Activated CD4-positive, CD25-positive, alpha-beta regulatory T cell treated with anti-CD3 and anti-CD28 coated beads, Interleukin-2, amount 50 U/mL, for 24 hours (primary cell): Measurements from ENCODE around the gene LEPR.

Source experiments
- ATAC-seq, 2 donors: fragments of 150-1000 bp; cut with Tn5 transposase; one replicate each; pipeline ENCODE4 v1.10.0; 2021; ENCODE audit warnings: mild to moderate bottlenecking in 1 of 2, moderate library complexity in 1 of 2

Gene LEPR

DNA sequence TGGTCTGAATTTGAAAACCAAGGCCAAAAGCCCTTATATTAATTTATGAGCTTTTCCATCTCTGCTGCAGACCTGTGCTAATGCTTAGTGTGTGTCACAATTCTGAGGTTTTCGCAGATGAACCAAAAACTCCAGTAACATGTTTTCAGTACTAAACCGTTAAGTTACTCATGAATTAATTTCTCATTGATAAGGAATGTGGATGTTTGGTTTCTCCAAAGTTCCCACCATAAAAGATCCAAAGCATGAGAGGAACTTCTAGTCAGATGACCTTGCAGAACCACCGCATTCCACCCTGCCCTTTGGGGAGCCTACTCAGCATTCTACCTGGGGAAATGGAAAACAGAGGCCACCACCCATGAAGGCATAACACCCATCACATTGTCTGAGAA, 7.5 kb upstream of the LEPR start:
- no peak for ATAC-seq

DNA sequence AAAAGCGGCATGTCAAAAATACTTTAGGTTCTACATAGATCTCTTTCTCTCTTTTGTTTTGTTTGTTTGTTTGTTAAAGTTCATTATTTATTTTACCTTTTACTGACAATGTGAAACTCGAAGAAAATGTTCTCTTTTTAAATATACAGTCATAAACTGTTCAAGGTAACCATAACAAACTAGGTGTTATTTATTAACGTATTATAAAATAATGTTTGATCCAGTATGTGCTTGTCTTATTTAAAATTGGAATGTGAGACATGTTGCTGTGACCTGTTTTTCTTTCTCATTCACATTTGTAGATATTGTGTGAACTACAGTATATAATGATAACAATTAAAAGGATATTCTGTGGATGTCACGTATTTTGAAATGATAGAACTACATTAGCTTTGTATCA, 5.9 kb upstream of the LEPR start:
- no peak for ATAC-seq

DNA sequence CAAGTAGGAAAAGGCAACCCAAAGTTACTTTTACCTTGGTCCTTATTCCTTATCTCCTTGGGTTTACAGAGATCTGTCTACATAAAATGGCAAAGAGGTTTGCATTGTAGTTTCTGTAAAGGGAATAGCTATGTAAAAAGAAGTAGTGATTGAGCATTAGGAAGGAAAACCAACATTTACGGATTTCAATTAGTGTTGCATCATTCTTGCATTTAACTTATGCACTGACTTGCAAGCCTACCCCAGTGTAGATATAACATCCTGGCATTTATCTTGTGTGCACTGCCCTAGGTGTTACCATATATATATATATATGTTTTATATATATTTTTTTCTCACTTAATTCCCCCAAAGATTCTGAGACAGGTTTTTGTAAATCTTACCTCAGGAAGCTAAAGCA, 3.7 kb upstream of the LEPR start:
- ATAC-seq: no peak

DNA sequence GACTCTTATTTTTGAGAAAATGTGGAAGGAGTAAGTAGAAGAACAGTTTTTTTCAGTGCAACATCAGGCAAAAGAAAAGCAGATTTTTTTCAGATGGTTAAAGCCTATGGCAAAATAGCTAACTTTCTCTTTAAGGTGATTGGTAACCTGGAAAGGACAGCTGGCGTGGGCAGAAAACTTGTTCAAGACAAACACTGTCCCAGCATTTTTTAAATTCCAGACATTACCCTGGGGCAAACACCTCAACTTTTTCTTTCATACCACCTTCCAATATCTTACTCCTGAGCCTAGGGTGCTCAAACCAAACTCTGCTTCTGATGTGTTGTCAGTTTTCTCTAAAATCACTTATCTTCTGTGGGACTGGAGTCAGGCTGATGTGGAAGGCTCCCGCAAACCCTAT, 2.7 kb upstream of the LEPR start:
- ATAC-seq: no peak

DNA sequence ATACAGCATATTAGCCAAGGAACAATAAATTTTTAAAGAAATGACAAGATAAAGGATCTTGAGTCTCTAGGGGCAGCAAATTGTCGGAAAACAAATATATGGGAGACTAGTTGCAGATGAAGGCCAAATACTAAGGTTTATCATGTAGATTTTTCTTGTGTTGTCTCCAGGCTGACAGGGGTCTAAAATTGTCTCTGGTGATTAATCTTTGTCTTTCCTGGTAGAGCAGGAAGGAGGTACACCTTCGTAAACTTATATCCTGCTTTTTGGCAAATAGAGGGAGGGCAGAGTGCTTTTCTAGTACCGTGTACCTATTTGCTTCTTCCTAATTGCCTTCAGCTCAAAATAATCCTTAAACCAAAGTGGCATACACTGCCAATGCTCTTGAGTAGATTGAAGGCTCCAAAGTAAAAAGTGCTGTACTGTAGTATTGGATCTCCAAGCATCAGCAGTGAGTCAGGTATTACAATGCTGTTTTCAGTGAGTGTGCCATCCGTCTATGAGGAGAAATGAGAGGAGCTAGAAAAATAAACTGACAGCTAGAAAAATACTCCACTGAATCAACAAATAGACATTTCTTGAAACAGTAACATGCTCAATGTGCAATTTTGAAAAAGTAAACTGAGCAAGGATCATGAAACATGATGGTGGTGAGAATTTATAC, 1.8 kb upstream of the LEPR start:
- no peak for ATAC-seq

DNA sequence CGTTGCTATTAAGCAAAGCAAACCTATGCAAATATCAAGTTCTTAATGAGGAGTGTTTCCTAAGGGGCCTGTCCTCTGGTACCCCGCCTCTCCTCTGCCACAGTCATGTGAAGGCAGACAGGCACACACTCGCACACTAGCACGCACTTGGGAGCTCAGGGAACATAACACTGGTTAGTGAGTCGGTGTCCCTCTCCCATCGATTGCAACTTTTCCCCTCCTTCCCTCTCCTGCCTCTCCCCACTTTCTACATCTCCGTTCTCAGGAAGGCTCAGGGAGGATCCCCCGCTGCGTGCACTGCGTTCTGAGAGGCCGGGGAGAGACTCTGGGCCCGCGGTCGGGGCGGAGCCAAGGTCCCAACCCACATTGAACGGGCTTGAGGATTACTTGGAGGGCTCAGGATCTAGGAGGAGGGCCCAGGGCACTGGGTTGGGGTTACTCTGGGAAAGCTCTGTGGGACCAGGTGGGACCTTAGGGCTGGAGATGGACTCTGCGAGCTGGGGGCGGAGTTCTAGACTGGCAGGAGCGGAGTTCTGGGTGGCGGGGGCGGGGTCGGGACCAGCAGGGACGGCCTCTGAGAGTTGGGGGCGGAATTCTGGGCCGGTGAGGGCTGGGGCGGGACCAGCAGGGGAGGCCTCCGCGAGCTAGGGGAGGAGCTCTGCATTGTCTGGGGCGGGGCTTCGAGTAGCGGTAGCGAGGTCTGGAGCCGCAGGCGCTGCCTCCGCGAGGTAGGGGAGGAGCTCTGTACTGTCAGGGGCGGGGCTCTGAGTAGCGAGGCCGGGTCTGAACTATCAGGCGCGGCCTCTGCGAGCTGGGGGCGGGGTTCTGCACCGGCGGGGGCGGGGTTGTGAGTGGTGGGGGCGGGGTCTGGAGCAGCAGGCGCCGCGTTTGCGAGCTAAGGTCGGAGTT, 533 bp upstream of the LEPR start:
- peak; percentile 89 to 91 for ATAC-seq

DNA sequence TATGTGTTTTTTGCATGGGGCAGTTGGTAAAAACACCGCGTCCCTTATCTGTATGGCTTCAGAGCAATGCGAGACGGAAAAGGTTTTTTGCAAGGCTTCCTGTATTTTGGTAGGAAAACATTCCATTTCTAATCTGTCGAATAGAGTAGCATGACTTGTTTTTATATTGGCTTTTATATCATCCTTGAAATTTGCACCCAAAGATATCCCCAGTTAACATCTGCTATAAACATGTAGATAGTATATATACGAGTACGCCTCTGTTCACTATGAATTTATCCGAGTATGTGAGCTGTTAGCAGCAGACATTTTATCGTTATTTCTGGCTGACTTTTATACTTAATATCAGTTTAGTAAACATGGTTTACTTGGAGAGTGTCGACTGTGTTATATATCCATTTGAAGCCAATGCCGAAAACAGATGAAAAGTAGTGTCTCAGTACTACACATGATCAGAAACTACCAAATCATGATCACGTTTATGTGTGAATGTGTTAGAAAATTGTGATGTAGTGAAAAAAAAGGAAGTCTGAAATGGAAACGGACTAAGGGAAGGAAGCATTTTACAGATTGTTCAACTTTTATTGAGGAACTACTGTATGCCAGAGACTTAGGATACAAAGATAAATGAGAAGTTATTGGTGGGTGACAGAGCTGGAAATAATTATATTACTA, 1.0 kb downstream of the LEPR start:
- no peak for ATAC-seq

DNA sequence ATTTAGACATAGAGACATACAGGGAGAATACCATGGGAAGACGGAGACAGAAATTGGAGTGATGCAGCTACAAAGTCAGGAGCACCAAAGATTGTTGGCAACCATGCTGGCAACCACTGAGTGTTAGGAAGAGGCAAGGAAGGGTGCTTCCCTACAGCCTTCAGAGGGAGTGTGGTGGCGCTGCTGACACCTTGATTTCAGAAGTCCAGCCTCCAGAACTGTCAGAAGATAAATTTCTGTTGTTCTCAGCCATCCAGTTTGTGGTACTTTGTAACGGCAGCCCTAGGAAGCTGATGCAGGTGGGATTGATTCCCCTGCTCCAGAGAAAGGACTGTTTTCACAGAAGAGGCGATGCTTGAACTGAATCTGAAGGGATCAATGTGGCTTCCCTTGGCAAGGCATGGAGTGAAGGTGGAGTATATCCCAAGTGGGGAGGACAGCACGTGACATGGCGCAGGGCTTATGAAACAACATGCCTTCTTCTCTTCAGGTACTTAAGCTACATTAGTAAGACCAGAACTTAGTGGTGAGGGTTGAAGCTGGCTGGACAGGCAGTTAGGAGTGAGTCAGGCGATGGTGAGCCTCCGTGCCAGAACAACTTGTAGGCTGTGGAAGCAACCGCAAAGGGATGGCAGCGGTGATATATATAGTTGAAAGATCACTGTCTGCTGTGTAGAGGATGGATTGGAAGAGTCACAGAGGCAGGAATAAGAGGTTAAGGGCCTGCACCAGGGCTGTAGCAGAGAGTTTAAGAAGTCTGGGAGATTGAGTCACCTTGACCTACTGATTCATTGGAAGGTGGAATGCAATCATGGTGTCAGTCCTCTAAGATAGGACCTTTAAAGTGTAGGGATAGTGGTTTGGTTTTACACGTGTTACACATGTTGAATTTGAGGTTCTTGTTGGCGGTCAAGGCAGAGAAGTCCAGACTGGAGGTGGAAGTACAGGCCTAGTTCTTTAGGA, 2.1 kb downstream of the LEPR start:
- ATAC-seq: no peak

DNA sequence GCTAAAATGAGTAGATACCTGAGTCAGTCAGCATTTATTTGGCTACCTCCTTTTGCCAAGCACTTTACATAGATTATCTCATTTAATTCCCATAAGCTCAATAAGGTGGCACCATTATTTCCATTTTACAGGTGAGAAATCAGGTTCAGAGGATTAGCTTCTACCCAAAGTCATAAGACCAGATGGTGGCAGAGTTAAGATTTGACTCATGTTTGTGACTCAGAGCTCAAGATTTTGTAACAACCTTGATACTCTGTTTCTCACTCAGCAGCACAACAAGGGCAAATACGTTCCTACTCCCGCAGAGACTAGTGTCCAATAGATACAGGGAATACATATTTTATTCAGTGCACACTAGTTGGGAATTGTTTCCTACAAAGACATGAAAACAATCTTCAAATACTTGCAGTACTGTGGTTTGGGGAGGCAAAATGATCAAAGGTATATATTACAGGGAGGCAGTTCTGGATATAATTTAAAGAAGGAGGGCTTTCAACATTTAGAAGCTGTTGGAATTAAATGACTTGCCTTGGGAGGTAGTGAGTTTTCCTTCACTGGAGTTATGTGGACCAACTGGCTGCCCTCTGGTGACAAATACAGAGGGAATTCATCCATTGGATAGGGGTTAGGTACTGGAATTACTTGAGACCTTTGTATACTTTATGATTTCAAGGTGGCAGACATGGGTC, 3.6 kb downstream of the LEPR start:
- ATAC-seq: peak; percentile 19 to 24

DNA sequence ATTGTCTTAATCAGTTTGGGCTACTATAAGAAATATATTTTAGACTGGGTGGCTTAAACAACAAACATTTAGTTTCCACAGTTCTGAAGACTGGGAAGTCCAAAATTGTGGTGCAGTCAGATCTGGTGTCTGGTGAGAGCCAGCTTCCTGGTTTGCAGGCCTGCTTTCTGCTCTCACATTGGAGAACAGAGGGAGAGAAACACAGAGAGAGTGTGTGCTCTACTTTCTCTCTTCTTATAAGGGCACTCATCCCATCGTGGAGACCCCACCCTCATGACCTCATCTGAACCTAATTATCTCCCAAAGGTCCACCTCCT, 4.1 kb downstream of the LEPR start:
- no peak for ATAC-seq

DNA sequence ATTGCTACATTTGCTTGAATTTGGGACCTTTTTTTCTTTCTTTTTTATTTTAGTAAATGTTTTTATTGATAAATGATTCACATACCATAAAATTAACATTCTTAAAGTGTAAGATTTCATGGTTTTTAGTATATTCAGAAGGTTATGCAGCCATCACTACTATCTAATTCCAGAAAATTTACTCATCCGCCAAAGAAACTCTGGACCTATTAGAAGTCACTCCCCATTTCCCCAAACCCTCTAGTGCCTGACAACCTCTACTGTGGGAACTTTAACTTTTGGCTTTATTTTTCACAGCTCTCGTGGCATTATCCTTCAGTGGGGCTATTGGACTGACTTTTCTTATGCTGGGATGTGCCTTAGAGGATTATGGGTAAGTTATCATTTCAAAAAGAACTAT, 4.5 kb downstream of the LEPR start:
- no peak for ATAC-seq

DNA sequence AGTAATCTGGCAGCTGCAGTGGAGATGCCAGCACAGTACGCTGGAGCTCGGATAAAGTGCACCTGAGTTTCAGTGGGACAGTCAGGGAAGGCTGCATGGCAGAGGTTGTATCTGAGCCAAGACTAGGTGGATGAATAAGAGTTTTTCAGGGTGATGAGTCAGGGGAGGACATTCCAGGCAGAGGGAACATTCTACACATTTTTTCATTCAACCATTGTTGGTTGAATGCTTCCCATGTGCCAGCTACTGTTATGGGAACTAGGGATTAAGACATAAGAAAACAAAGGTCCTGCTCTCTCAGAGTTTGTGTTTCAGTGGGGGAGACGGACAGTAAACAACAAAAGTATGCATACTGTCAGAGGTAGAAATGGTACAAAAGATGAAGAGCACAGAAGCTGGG, 5.2 kb downstream of the LEPR start:
- no peak for ATAC-seq

DNA sequence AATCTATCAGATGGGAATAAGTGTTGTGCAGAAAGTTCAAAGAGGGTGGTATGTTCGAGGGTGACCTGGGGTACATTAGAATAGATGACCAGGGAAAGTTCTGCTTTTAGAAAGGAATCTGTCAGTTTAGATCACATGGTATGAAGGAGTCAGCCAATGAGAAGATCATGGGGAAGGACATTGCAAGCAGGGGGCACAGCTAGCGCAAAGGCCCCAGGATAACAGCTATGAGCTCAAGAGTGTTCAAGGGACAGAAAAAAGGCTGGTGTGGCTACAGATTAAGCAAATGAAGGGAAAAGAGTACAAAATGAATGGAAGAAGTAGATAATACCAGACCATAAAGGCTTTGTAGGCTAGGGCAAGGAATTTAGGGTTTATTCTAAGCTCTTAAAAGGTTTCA, 8.6 kb downstream of the LEPR start:
- no peak for ATAC-seq

DNA sequence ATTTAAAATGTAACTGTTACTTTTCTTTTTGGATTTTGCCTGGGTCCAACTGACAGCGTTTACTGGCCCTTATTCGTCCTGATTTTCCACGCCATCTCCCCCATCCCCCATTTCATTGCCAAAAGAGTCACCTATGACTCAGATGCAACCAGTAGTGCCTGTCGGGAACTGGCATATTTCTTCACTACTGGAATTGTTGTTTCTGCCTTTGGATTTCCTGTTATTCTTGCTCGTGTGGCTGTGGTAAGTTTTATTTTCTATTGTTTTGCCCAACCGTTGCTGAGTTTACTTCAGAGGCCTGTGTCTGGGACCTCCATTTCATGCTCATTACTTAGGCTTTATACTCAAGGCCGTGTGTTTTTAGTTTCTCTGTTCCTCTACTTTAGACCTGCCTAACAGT, 9.3 kb downstream of the LEPR start:
- no peak for ATAC-seq

DNA sequence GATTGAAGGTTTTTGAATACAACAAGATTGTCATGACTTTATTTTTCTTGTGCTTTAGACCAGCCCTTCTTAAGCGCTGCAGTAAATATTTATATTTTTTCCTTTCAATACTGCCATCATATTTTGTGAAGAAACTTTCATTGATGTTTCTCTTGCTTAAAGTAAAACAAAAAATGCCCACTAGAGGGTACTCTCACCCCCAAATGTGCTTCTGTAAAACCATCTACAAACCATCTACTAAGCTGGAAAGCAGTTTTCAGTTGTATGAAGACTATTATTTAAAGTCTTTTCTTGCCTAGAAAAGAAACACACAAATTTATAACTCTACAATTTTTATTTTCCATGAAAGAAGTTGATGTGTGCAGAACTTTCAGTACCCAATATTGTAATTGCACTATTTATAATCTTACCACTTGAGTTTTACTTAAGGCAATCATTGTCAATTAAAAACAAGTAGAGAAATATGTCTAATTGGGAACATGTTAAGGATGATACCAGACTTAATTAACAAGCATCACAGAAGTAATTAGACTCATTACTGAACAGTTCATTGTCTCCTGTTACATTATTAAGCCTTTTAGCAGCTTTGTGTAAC, 10.7 kb downstream of the LEPR start:
- ATAC-seq: no peak

DNA sequence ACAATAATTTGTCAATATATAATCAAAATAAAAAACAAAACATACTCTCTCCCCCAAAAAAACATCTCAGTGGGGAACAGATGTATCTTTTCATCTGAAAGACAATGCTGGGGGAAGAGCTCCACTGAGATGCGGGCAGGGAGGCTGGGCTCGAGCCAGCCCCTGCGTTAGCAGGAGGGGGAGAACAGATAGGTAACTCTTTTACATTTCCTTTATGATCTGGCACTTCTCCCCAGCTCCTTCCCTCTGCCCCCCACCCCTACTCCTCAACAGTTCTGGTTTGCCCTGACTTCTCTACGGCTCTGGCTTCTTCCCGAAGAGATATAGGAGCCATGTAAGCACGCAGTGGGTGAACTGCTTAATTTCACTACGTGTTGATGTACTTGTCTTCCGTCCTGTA, 12.4 kb downstream of the LEPR start:
- ATAC-seq: no peak

DNA sequence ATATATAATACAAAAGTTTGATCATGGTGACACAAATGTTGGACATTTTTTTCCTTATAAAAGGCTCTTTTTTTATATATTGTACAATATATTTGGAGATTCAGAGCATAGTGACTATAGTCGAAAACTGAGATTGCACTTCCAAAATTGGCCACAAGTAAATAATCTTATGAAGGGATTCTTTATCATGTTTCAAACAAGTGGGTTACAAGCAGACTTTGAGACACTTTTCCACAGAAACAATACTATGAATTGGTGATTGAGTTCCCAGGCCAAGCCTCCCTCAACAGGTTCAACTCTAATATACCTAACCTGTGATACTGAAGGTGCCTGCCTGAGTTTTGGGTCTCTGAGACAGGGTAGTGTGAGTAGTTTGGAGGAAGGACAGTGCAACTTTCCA, 13.8 kb downstream of the LEPR start:
- ATAC-seq: no peak

DNA sequence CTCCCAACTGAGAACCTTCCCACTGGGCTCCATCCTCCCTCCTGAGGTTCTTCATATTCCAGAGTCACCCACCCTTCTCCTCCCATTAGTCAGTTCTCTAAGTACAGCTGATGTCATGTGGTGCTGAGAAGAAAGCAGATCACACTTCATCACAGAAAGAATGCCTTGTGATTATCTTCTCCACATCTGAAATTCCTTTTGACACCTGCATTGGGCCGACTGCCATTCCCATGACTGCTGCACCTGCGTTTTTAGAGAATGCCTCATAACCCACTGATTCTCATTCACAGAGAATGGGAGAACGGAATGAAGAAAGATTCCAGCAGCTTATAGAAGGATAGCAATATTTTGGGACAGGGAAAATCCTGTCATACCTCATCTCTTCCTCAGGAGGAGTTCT, 14.3 kb downstream of the LEPR start:
- no peak for ATAC-seq

DNA sequence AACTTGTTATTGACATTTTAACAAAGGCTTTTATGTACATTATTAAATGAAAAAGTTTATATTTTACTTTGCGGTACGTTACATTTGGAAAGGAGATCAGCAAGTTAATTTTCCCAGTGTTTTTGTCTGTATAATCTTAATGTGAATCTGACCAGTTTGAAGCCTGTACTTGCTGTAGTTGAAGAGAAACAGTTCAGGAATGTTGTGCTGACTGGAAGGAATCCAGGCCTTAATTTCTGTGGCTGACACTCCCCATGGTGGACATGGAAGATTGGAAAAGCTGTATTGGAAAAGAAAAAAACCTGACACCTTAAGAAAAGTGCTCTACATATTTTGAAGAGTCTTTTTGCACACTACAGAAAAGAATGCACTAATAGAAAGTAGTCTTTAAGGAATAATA, 15.5 kb downstream of the LEPR start:
- no peak for ATAC-seq

DNA sequence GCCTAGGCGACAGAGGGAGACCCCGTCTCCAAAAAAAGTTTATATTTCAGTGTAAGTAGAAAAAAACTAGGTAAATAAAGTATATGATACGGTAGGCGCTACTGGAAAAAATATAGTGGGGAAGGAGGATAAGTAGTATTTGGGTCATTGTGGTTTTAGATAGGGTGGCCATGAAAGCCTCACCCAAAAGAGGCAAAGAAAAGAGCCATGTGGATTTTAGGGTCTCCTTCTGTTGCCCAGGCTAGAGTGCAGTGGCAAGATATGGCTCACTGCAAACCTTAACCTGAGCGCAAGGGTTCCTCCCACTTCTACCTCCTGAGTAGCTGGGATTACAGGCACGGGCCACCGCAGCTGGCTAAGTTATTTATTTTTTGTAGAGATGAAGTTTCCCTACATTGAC, 17.1 kb downstream of the LEPR start:
- no peak for ATAC-seq

DNA sequence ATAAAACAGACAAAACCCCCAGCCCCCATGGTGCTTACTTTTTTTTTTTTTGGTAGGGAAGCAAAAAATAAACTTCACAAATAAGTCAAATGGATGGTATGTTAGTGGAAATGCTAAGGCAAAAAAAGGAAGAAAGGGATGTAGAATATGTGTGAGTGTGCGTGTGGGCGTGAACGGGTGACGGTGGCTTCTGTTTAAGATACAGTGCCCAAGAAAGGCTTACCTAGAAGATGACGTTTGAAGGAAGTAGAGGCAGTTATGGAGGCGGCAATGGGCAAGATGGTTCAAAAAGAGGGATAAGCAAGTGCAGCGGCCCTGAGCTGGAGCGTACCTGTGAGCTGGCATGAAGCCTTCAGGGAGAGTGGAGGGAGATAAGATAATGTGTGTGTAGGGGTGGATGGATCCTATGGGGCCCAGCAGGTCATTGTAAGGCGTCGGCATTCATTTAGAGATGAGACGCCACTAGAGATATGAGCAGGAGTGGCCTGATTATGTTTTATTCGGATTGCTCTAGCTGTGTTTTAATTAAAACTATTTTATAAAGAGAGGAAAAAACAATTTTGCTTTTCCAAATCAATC, 19.9 kb downstream of the LEPR start:
- ATAC-seq: no peak

DNA sequence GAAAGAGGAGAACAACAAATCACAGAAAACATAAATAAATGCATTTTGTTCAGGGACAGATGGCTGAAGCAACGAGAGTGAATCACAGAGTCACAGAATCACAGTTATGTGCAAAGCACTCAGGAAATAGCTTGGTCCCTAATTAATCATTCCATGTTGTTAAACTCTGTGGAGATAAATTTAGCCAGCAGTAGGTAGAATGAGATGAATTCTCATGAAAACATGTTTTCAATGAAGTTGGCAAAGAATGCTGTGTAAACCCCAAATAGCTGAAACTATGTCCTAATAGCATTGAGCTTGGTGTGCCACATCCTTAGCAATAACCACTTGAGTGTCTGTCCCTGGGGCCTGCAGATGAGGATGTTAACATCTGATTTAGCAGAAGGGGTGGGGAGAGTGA, 20.4 kb downstream of the LEPR start:
- no peak for ATAC-seq
